ENCODE measurements around the gene OGG1.

OGG1 gene

GRCh38 chr3:9779721-9780457, 30.1 kb downstream of the OGG1 start:
- WGBS = 92% methylated on average over 8 of the region's 8 CpGs
- no peak overlapping the region for H3K9ac ChIP-seq (ENCODE audit: low read depth, low read length)
- peaks cover 50% of the 10 kb centered on the region for H3K36me3 ChIP-seq (ENCODE audit: insufficient read depth, low read length)
- no peaks in the 10 kb centered on the region for H3K9me3 ChIP-seq (ENCODE audit: insufficient read depth, low read depth, low read length)
- H3K4me1 ChIP-seq (ENCODE audit: insufficient read depth, low read length) = no peaks in the 10 kb centered on the region
- no peak overlapping the region for H3K4me3 ChIP-seq (ENCODE audit: low read length)
- H3K27me3 ChIP-seq (ENCODE audit: insufficient read depth, low read length) = no peaks in the 10 kb centered on the region
- no peak overlapping the region for H3K27ac ChIP-seq (ENCODE audit: low read depth, low read length)

GRCh38 chr3:9780458-9780812, 30.7 kb downstream of the OGG1 start:
- WGBS = 96% methylated on average over 10 of the region's 10 CpGs
- Histone ChIP-seq H3K9me3 (ENCODE audit: insufficient read depth, low read depth, low read length) (no peaks in the 10 kb centered on the region), H3K27me3 (ENCODE audit: insufficient read depth, low read length) (no peaks in the 10 kb centered on the region), H3K9ac (ENCODE audit: low read depth, low read length) (no peak overlapping the region), H3K4me1 (ENCODE audit: insufficient read depth, low read length) (no peaks in the 10 kb centered on the region), H3K27ac (ENCODE audit: low read depth, low read length) (no peak overlapping the region), H3K4me3 (ENCODE audit: low read length) (no peak overlapping the region), H3K36me3 (ENCODE audit: insufficient read depth, low read length) (peaks cover 55% of the 10 kb centered on the region)

GRCh38 chr3:9780910-9781309, 31.2 kb downstream of the OGG1 start:
- H3K9me3 ChIP-seq (ENCODE audit: insufficient read depth, low read depth, low read length) = no peaks in the 10 kb centered on the region
- over 99% methylated on average over 4 of the region's 4 CpGs for WGBS
- H3K36me3 ChIP-seq (ENCODE audit: insufficient read depth, low read length) = peaks cover 59% of the 10 kb centered on the region
- H3K27me3 ChIP-seq (ENCODE audit: insufficient read depth, low read length) = no peaks in the 10 kb centered on the region
- no peaks in the 10 kb centered on the region for H3K4me1 ChIP-seq (ENCODE audit: insufficient read depth, low read length)
- no peak overlapping the region for H3K27ac ChIP-seq (ENCODE audit: low read depth, low read length)
- no peak overlapping the region for H3K9ac ChIP-seq (ENCODE audit: low read depth, low read length)
- H3K4me3 ChIP-seq (ENCODE audit: low read length) = no peak overlapping the region

- no peaks in the 10 kb centered on the region for H3K4me1 ChIP-seq (ENCODE audit: insufficient read depth, low read length)
- peaks cover 65% of the 10 kb centered on the region for H3K36me3 ChIP-seq (ENCODE audit: insufficient read depth, low read length)
- no peaks in the 10 kb centered on the region for H3K9me3 ChIP-seq (ENCODE audit: insufficient read depth, low read depth, low read length)
- no peaks in the 10 kb centered on the region for H3K27me3 ChIP-seq (ENCODE audit: insufficient read depth, low read length)
- H3K27ac ChIP-seq (ENCODE audit: low read depth, low read length) = no peak overlapping the region
- no peak overlapping the region for H3K9ac ChIP-seq (ENCODE audit: low read depth, low read length)
- WGBS = 96% methylated on average over 1 of the region's 1 CpG
- H3K4me3 ChIP-seq (ENCODE audit: low read length) = no peak overlapping the region
Observed at GRCh38 chr3:9781551-9781950, 31.8 kb downstream of the OGG1 start.

GRCh38 chr3:9781978-9782603, 32.3 kb downstream of the OGG1 start:
- 90% methylated on average over 3 of the region's 3 CpGs for WGBS
- Histone ChIP-seq H3K4me3 (ENCODE audit: low read length) (no peak overlapping the region), H3K9ac (ENCODE audit: low read depth, low read length) (no peak overlapping the region), H3K36me3 (ENCODE audit: insufficient read depth, low read length) (peaks cover 70% of the 10 kb centered on the region), H3K4me1 (ENCODE audit: insufficient read depth, low read length) (no peaks in the 10 kb centered on the region), H3K27me3 (ENCODE audit: insufficient read depth, low read length) (no peaks in the 10 kb centered on the region), H3K27ac (ENCODE audit: low read depth, low read length) (no peak overlapping the region), H3K9me3 (ENCODE audit: insufficient read depth, low read depth, low read length) (no peaks in the 10 kb centered on the region)

GRCh38 chr3:9782770-9783169, 33.0 kb downstream of the OGG1 start:
- H3K4me1 ChIP-seq (ENCODE audit: insufficient read depth, low read length) = no peaks in the 10 kb centered on the region
- no peak overlapping the region for H3K27ac ChIP-seq (ENCODE audit: low read depth, low read length)
- no peak overlapping the region for H3K9ac ChIP-seq (ENCODE audit: low read depth, low read length)
- no peak overlapping the region for H3K4me3 ChIP-seq (ENCODE audit: low read length)
- 74% methylated on average over 3 of the region's 3 CpGs for WGBS
- no peaks in the 10 kb centered on the region for H3K27me3 ChIP-seq (ENCODE audit: insufficient read depth, low read length)
- H3K9me3 ChIP-seq (ENCODE audit: insufficient read depth, low read depth, low read length) = no peaks in the 10 kb centered on the region
- H3K36me3 ChIP-seq (ENCODE audit: insufficient read depth, low read length) = peaks cover 77% of the 10 kb centered on the region

GRCh38 chr3:9783954-9784353, 34.2 kb downstream of the OGG1 start:
- no peaks in the 10 kb centered on the region for H3K27me3 ChIP-seq (ENCODE audit: insufficient read depth, low read length)
- H3K36me3 ChIP-seq (ENCODE audit: insufficient read depth, low read length) = peaks cover 80% of the 10 kb centered on the region
- H3K9ac ChIP-seq (ENCODE audit: low read depth, low read length) = no peak overlapping the region
- no peaks in the 10 kb centered on the region for H3K9me3 ChIP-seq (ENCODE audit: insufficient read depth, low read depth, low read length)
- no peaks in the 10 kb centered on the region for H3K4me1 ChIP-seq (ENCODE audit: insufficient read depth, low read length)
- WGBS = 94% methylated on average over 14 of the region's 14 CpGs
- H3K4me3 ChIP-seq (ENCODE audit: low read length) = no peak overlapping the region
- no peak overlapping the region for H3K27ac ChIP-seq (ENCODE audit: low read depth, low read length)

GRCh38 chr3:9784965-9785364, 35.2 kb downstream of the OGG1 start:
- no peaks in the 10 kb centered on the region for H3K9me3 ChIP-seq (ENCODE audit: insufficient read depth, low read depth, low read length)
- no peak overlapping the region for H3K27ac ChIP-seq (ENCODE audit: low read depth, low read length)
- no peak overlapping the region for H3K9ac ChIP-seq (ENCODE audit: low read depth, low read length)
- no peak overlapping the region for H3K4me3 ChIP-seq (ENCODE audit: low read length)
- peaks cover 86% of the 10 kb centered on the region for H3K36me3 ChIP-seq (ENCODE audit: insufficient read depth, low read length)
- H3K27me3 ChIP-seq (ENCODE audit: insufficient read depth, low read length) = no peaks in the 10 kb centered on the region
- no peaks in the 10 kb centered on the region for H3K4me1 ChIP-seq (ENCODE audit: insufficient read depth, low read length)
- 90% methylated on average over 4 of the region's 4 CpGs for WGBS

- Histone ChIP-seq H3K4me1 (ENCODE audit: insufficient read depth, low read length) (no peaks in the 10 kb centered on the region), H3K27ac (ENCODE audit: low read depth, low read length) (no peak overlapping the region), H3K36me3 (ENCODE audit: insufficient read depth, low read length) (peaks cover 86% of the 10 kb centered on the region), H3K27me3 (ENCODE audit: insufficient read depth, low read length) (no peaks in the 10 kb centered on the region), H3K9me3 (ENCODE audit: insufficient read depth, low read depth, low read length) (no peaks in the 10 kb centered on the region), H3K4me3 (ENCODE audit: low read length) (no peak overlapping the region), H3K9ac (ENCODE audit: low read depth, low read length) (no peak overlapping the region)
- WGBS = 97% methylated on average over 7 of the region's 7 CpGs
Observed at GRCh38 chr3:9785602-9786001, 35.9 kb downstream of the OGG1 start.

- Histone ChIP-seq H3K27ac (ENCODE audit: low read depth, low read length) (no peak overlapping the region), H3K4me3 (ENCODE audit: low read length) (no peak overlapping the region), H3K36me3 (ENCODE audit: insufficient read depth, low read length) (peaks cover 85% of the 10 kb centered on the region), H3K9ac (ENCODE audit: low read depth, low read length) (no peak overlapping the region), H3K27me3 (ENCODE audit: insufficient read depth, low read length) (no peaks in the 10 kb centered on the region), H3K4me1 (ENCODE audit: insufficient read depth, low read length) (no peaks in the 10 kb centered on the region), H3K9me3 (ENCODE audit: insufficient read depth, low read depth, low read length) (no peaks in the 10 kb centered on the region)
- 97% methylated on average over 7 of the region's 7 CpGs for WGBS
Observed at GRCh38 chr3:9786209-9786739, 36.5 kb downstream of the OGG1 start.

- H3K9me3 ChIP-seq (ENCODE audit: insufficient read depth, low read depth, low read length) = no peaks in the 10 kb centered on the region
- 0 out of 2 replicates have a peak, but pooled peaks cover 2% of the 10 kb centered on the region for H3K4me1 ChIP-seq (ENCODE audit: insufficient read depth, low read length)
- H3K9ac ChIP-seq (ENCODE audit: low read depth, low read length) = no peak overlapping the region
- 91% methylated on average over 13 of the region's 13 CpGs for WGBS
- H3K4me3 ChIP-seq (ENCODE audit: low read length) = no peak overlapping the region
- peaks cover 78% of the 10 kb centered on the region for H3K36me3 ChIP-seq (ENCODE audit: insufficient read depth, low read length)
- no peaks in the 10 kb centered on the region for H3K27me3 ChIP-seq (ENCODE audit: insufficient read depth, low read length)
- no peak overlapping the region for H3K27ac ChIP-seq (ENCODE audit: low read depth, low read length)
Observed at GRCh38 chr3:9786825-9787669, 37.3 kb downstream of the OGG1 start.

Measured in HUES64 (cell line).